Progenitor cell of endocrine pancreas (in vitro differentiated cells): ENCODE results near the gene DENND6B. TPM values are rescaled to one million over a fixed set of nuclear protein-coding genes. Genes with fewer than 3 reads are reported as not detected.

Experiments
- DNase-seq: peaks from one replicate; pipeline ENCODE4 v3.0.0; 2021; ENCODE audit warnings: low spot score; ENCODE audit not compliant: unreplicated experiment
- H3K27ac Mint-ChIP-seq: 2 replicates; pipeline ENCODE4 v1.8.0; 2021; ENCODE audit warnings: mild to moderate bottlenecking, moderate library complexity, mixed read lengths
- H3K27me3 Mint-ChIP-seq: 2 replicates; pipeline ENCODE4 v1.8.0; 2021; ENCODE audit warnings: mixed read lengths
- H3K36me3 Mint-ChIP-seq: 2 replicates; pipeline ENCODE4 v1.8.0; 2022; ENCODE audit warnings: mixed read lengths; ENCODE audit not compliant: insufficient read depth
- H3K4me1 Mint-ChIP-seq: 2 replicates; pipeline ENCODE4 v1.8.0; 2021; ENCODE audit warnings: low read depth, mixed read lengths
- H3K4me3 Mint-ChIP-seq: 2 replicates; pipeline ENCODE4 v1.8.0; 2021; ENCODE audit warnings: low read depth, mild to moderate bottlenecking, moderate library complexity, mixed read lengths
- H3K9me3 Mint-ChIP-seq: 2 replicates; pipeline ENCODE4 v1.8.0; 2021; ENCODE audit warnings: low read depth, mixed read lengths
- CTCF ChIP-seq: fragments of 200-600 bp; sonication (generic); IDR thresholded peaks from one replicate; pipeline ENCODE4 v1.5.0; 2021; ENCODE audit warnings: antibody characterized with exemption, mild to moderate bottlenecking; ENCODE audit not compliant: unreplicated experiment
- total RNA-seq: library from RNA; stranded (reverse); gene quantifications from 2 replicates; pipeline ENCODE4 v1.2.1, GENCODE V29; 2021

The DENND6B gene
- total RNA-seq, 1 donor from 2014 or later = 36.4 TPM

- peaks cover 3% of the 10 kb centered on the region for H3K27me3 Mint-ChIP-seq
- DNase-seq = no peak
Observed at GRCh38 chr22:50317674-50318073, 9.1 kb downstream of the DENND6B start.

GRCh38 chr22:50317178-50317577, 9.6 kb downstream of the DENND6B start:
- Mint-ChIP-seq H3K36me3 (peaks cover 4% of the 10 kb centered on the region), H3K27me3 (peaks cover 3% of the 10 kb centered on the region)
- no peak for DNase-seq

More at GRCh38 chr22:50317674-50318073, 9.1 kb downstream of the DENND6B start:
- TF ChIP-seq CTCF = no peak
- H3K27ac Mint-ChIP-seq = no peak overlapping the region
- H3K9me3 Mint-ChIP-seq = no peaks in the 10 kb centered on the region
- H3K4me1 Mint-ChIP-seq = no peaks in the 10 kb centered on the region
- H3K4me3 Mint-ChIP-seq = no peak overlapping the region
- H3K36me3 Mint-ChIP-seq = peaks cover 4% of the 10 kb centered on the region

GRCh38 chr22:50316114-50317065, 10.4 kb downstream of the DENND6B start:
- Mint-ChIP-seq H3K27me3 (peaks cover 3% of the 10 kb centered on the region), H3K9me3 (no peaks in the 10 kb centered on the region), H3K4me3 (no peak overlapping the region), H3K36me3 (peaks cover 6% of the 10 kb centered on the region), H3K4me1 (no peaks in the 10 kb centered on the region), H3K27ac (no peak overlapping the region)
- no peak for DNase-seq
- TF ChIP-seq CTCF = no peak

More at GRCh38 chr22:50317178-50317577, 9.6 kb downstream of the DENND6B start:
- no peak for TF ChIP-seq CTCF
- H3K4me3 Mint-ChIP-seq = no peak overlapping the region
- H3K9me3 Mint-ChIP-seq = no peaks in the 10 kb centered on the region
- H3K4me1 Mint-ChIP-seq = no peaks in the 10 kb centered on the region
- H3K27ac Mint-ChIP-seq = no peak overlapping the region

DNA sequence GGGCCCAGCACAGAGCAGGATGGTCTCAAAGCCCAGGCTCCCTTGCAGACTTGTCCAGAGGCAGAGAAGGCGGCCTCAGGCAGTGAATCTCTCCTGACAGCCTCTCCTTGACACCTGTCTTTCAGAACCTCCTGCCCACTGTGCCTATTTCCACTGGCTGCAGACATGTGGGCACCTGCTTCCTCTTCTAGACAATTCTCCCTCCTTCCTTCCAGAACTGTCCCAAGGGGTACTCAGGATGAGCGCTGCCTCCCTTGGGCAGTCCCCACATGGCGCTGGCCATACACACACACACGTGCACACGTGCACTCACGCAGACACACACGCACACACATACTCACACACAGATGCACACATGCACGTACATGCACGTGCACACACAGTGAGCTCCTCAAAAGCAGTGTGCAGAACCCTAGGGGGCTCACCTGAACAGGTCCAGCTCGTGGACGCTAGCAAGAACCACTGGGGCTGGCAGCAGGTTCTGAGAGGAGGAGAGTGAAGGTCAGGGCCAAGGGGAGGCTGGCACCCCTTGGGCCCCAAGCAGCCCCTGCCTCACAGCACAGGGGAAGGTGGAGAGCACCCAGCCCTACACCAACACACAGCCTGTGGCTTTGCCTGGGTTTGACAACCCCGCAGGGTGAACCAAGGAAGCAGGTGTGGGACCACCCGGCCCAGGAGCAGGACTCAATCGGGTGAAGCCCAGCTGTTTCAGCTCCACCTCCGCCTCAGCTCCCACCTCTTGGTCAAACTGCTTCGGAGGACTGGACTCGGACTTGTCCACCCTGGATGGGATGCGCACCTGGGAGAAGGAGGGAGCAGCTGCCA, 11.3 kb downstream of the DENND6B start:
- H3K27me3 Mint-ChIP-seq = peaks cover 3% of the 10 kb centered on the region

More for the DNA sequence above, 11.3 kb downstream of the DENND6B start:
- no peak for TF ChIP-seq CTCF
- DNase-seq = no peak
- Mint-ChIP-seq H3K4me3 (no peak overlapping the region), H3K36me3 (peaks cover 6% of the 10 kb centered on the region), H3K27ac (no peak overlapping the region), H3K9me3 (no peaks in the 10 kb centered on the region), H3K4me1 (no peaks in the 10 kb centered on the region)
